Measurements from ENCODE around the gene PARS2. TPM values are rescaled to one million over a fixed set of nuclear protein-coding genes. Genes with fewer than 3 reads are reported as not detected.
A peak's percentile ranks its signal among the peaks of the same experiment; 100 is the strongest.

PARS2 gene
- total and polyA plus RNA-seq, 2 experiments from 2014 or later: 4.8 to 9.3 TPM

DNA sequence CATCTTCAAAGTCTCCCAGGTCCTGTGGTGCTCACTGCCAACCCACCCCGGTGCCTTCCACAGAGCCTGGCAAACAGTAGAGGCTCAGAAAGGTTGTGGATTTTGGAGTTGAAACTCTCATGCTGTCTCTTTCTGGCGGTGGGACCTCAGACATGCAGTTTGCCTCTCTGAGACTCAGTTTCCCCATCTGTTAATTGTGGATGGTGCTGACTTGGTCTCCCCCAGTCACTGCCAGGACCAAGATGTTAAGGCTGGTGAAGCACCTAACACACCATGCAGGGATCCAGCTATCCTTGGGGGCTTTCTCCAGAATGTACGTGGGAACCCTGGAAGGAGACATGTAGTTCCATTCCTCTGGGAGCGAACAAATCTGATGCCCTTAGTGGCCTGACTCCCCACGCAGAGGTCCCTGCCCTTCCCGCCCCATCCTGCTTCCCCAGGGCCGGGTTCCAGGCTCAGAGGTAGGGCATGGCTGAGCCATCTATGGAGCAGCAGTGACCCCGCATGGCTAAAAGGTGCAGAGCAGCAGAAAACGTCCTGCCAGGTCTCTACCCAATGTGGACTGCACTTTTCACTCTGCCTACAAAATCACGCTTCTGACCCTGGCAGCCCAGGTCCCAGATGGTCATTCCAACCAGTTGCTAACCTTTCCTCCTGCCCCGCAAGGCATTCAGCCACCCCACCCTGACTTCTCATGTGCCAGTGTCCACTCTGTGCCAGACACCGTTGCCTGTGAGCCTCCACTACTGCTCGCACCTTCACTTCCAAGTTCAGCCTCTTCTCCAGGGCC lies 46.0 kb upstream of the PARS2 start:
- no peak overlapping the region for H3K27ac ChIP-seq
- no peak overlapping the region for H3K4me2 ChIP-seq
- WGBS (ENCODE audit: low lambda C conversion rate, missing lambda C conversion rate): 36% methylated on average over 13 of the region's 13 CpGs
- H2AFZ ChIP-seq: no peak overlapping the region
- no peak overlapping the region for H3K4me3 ChIP-seq
- H4K20me1 ChIP-seq (ENCODE audit: insufficient read depth, poor library complexity, severe bottlenecking): no peaks in the 10 kb centered on the region
- H3K27me3 ChIP-seq: no peaks in the 10 kb centered on the region
- H3K36me3 ChIP-seq (replicated peaks; ENCODE audit: insufficient read depth, low read depth): no peaks in the 10 kb centered on the region
- peak; percentile 84 for DNase-seq (ENCODE audit: low spot score)
- no peaks in the 10 kb centered on the region for H3K4me1 ChIP-seq (ENCODE audit: insufficient read depth)
- no peaks in the 10 kb centered on the region for H3K79me2 ChIP-seq
- TF ChIP-seq, protein P1, sequence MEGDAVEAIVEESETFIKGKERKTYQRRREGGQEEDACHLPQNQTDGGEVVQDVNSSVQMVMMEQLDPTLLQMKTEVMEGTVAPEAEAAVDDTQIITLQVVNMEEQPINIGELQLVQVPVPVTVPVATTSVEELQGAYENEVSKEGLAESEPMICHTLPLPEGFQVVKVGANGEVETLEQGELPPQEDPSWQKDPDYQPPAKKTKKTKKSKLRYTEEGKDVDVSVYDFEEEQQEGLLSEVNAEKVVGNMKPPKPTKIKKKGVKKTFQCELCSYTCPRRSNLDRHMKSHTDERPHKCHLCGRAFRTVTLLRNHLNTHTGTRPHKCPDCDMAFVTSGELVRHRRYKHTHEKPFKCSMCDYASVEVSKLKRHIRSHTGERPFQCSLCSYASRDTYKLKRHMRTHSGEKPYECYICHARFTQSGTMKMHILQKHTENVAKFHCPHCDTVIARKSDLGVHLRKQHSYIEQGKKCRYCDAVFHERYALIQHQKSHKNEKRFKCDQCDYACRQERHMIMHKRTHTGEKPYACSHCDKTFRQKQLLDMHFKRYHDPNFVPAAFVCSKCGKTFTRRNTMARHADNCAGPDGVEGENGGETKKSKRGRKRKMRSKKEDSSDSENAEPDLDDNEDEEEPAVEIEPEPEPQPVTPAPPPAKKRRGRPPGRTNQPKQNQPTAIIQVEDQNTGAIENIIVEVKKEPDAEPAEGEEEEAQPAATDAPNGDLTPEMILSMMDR (IDR thresholded peaks at IDR 0.05; ENCODE audit: poor library complexity): peak; percentile 89
- TF ChIP-seq EZH2phosphoT487 (IDR thresholded peaks at IDR 0.05; ENCODE audit: low read depth, severe bottlenecking, unreplicated experiment): no peak
- H3K9me3 ChIP-seq (ENCODE audit: low read depth): no peaks in the 10 kb centered on the region
- no peaks in the 10 kb centered on the region for H3K9me2 ChIP-seq (replicated peaks; ENCODE audit: insufficient read depth)

DNA sequence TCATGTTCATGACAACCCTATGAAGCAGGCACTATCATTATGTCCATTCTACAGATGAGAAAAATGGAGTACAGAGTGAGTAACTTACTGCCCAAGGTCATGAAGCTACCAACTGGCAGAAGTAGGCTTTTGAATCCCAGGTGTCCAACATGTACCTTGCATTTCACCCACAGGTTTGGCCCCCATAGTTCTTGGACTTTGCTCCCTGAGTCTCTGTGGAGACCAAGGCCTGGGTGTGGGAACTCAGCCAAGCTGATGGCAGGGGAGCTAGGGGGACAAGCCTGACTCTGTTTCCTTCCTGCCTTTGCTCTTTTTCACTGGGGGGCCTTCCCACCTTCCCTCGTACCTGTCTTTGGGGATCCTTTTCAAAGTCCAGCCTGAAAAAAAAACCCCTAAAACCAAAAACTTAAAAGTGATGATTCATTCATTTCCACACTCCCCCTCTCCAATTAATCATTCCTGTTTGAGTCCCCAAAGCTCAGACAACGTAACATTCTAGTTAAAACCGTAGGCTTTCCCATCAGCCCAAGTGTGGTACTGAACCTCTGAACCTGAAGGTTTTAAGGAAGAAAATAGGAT lies 45.3 kb upstream of the PARS2 start:
- no peaks in the 10 kb centered on the region for H3K4me1 ChIP-seq (ENCODE audit: insufficient read depth)
- H2AFZ ChIP-seq: no peak overlapping the region
- H3K27me3 ChIP-seq: no peaks in the 10 kb centered on the region
- no peak for TF ChIP-seq EZH2phosphoT487 (IDR thresholded peaks at IDR 0.05; ENCODE audit: low read depth, severe bottlenecking, unreplicated experiment)
- TF ChIP-seq EZH2 (IDR thresholded peaks at IDR 0.05; ENCODE audit: borderline replicate concordance): no peak
- TF ChIP-seq, protein P1 (IDR thresholded peaks at IDR 0.05; ENCODE audit: poor library complexity): no peak
- no peak for DNase-seq (ENCODE audit: low spot score)
- no peaks in the 10 kb centered on the region for H3K79me2 ChIP-seq
- H3K4me3 ChIP-seq: no peak overlapping the region
- no peaks in the 10 kb centered on the region for H4K20me1 ChIP-seq (ENCODE audit: insufficient read depth, poor library complexity, severe bottlenecking)
- WGBS (ENCODE audit: low lambda C conversion rate, missing lambda C conversion rate): 77% methylated on average over 3 of the region's 3 CpGs
- H3K36me3 ChIP-seq (replicated peaks; ENCODE audit: insufficient read depth, low read depth): no peaks in the 10 kb centered on the region
- H3K9me3 ChIP-seq (ENCODE audit: low read depth): no peaks in the 10 kb centered on the region
- no peak overlapping the region for H3K27ac ChIP-seq
- H3K9me2 ChIP-seq (replicated peaks; ENCODE audit: insufficient read depth): no peaks in the 10 kb centered on the region
- no peak overlapping the region for H3K4me2 ChIP-seq

DNA sequence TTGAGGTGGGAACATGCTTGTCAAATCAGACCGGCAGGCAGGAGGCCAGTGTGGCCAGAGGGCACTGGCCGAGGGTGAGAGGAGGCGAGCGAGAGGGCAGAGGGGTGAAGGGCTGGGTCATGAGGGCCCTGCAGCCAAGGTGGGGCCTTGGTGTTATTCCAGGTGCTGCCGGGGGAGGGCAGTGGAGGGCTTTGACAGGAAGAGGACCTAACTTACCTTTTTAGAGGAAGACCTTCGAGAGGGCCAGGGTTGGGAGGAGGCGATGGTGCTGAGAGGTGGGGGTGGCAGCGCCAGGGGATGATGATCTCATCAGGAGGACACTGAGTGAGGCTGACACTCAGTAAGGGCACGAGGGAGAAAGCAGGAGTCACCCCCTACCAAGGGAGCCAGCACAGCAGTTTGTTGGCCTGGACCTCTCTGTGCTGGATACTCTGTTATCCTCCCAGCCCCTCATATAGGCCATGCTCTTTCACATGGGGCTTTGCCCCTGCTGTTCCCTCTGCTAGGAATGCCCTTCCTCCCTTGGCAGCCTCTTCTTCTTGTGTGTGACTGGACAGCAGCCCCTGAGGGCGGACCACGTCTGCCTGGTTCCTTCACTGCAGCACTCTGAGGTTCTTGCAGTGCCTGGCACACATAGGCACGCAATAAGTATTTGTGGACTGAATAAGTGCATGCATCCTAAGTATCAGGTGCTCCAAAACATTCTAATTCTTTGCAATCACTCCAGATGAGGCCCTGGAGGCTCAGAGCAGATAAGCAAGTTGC lies 44.3 kb upstream of the PARS2 start:
- H3K9me2 ChIP-seq (replicated peaks; ENCODE audit: insufficient read depth): no peaks in the 10 kb centered on the region
- DNase-seq (ENCODE audit: low spot score): no peak
- H2AFZ ChIP-seq: no peak overlapping the region
- 88% methylated on average over 11 of the region's 12 CpGs for WGBS (ENCODE audit: low lambda C conversion rate, missing lambda C conversion rate)
- no peak for TF ChIP-seq EZH2 (IDR thresholded peaks at IDR 0.05; ENCODE audit: borderline replicate concordance)
- TF ChIP-seq EZH2phosphoT487 (IDR thresholded peaks at IDR 0.05; ENCODE audit: low read depth, severe bottlenecking, unreplicated experiment): no peak
- TF ChIP-seq, protein P1 (IDR thresholded peaks at IDR 0.05; ENCODE audit: poor library complexity): peak; percentile 13
- no peak overlapping the region for H3K4me3 ChIP-seq
- no peaks in the 10 kb centered on the region for H3K36me3 ChIP-seq (replicated peaks; ENCODE audit: insufficient read depth, low read depth)
- no peaks in the 10 kb centered on the region for H4K20me1 ChIP-seq (ENCODE audit: insufficient read depth, poor library complexity, severe bottlenecking)
- no peaks in the 10 kb centered on the region for H3K79me2 ChIP-seq
- H3K4me2 ChIP-seq: no peak overlapping the region
- no peaks in the 10 kb centered on the region for H3K9me3 ChIP-seq (ENCODE audit: low read depth)
- no peaks in the 10 kb centered on the region for H3K4me1 ChIP-seq (ENCODE audit: insufficient read depth)
- no peak overlapping the region for H3K27ac ChIP-seq
- no peaks in the 10 kb centered on the region for H3K27me3 ChIP-seq
